Astrocyte (in vitro differentiated cells and primary cell): ENCODE data around the gene RB1. TPM values are rescaled to one million over a fixed set of nuclear protein-coding genes. Genes with fewer than 3 reads are reported as not detected.

ENCODE experiments used
- DNase-seq: peaks from one replicate; pipeline ENCODE4 v3.0.0-alpha.2; 2010; ENCODE audit warnings: low read depth
- FAIRE-seq: peaks from 2 replicates; lab custom pipeline; 2011; peaks lifted over from hg19 to GRCh38; lab: Jason Lieb, UNC
- H2AFZ ChIP-seq: 2 replicates; pipeline ENCODE4 v1.6.0; 2012; ENCODE audit warnings: low read depth, low read length, inconsistent platforms
- H3K27ac ChIP-seq: 2 replicates; pipeline ENCODE4 v1.5.1; 2011; ENCODE audit warnings: low read depth, low read length, inconsistent platforms
- H3K27me3 ChIP-seq: 2 replicates; pipeline ENCODE4 v1.6.0; 2011; ENCODE audit warnings: low read length, inconsistent platforms; ENCODE audit not compliant: insufficient read depth
- H3K36me3 ChIP-seq: 2 replicates; pipeline ENCODE4 v1.5.1; 2011; ENCODE audit warnings: low read length, inconsistent platforms; ENCODE audit not compliant: insufficient read depth
- H3K4me1 ChIP-seq: 2 replicates; pipeline ENCODE4 v1.5.1; 2011; ENCODE audit warnings: low read length, inconsistent platforms; ENCODE audit not compliant: insufficient read depth
- H3K4me2 ChIP-seq: 2 replicates; pipeline ENCODE4 v1.6.0; 2012; ENCODE audit warnings: low read length, inconsistent platforms
- H3K4me3 ChIP-seq: 2 replicates; pipeline ENCODE4 v1.5.1; 2011; ENCODE audit warnings: low read depth, mild to moderate bottlenecking, low read length, inconsistent platforms; ENCODE audit not compliant: insufficient read depth
- H3K79me2 ChIP-seq: 2 replicates; pipeline ENCODE4 v1.6.0; 2012; ENCODE audit warnings: mild to moderate bottlenecking, low read length, inconsistent platforms; ENCODE audit not compliant: insufficient read depth
- H3K9ac ChIP-seq: 2 replicates; pipeline ENCODE4 v1.6.0; 2012; ENCODE audit warnings: mild to moderate bottlenecking, low read length, inconsistent platforms
- H3K9me3 ChIP-seq: 2 replicates; pipeline ENCODE4 v1.5.1; 2012; ENCODE audit warnings: low read depth, mild to moderate bottlenecking, low read length, inconsistent platforms; ENCODE audit not compliant: insufficient read depth
- H4K20me1 ChIP-seq: 2 replicates; pipeline ENCODE4 v1.6.0; 2012; ENCODE audit warnings: low read length, inconsistent platforms; ENCODE audit not compliant: insufficient read depth
- H3K27ac Mint-ChIP-seq: one replicate; pipeline ENCODE4 v1.8.0; 2021; ENCODE audit warnings: mild to moderate bottlenecking, mixed read lengths; ENCODE audit not compliant: unreplicated experiment
- H3K27me3 Mint-ChIP-seq: one replicate; pipeline ENCODE4 v1.8.0; 2021; ENCODE audit warnings: low read depth, mixed read lengths; ENCODE audit not compliant: unreplicated experiment
- H3K36me3 Mint-ChIP-seq: one replicate; pipeline ENCODE4 v1.8.0; 2021; ENCODE audit warnings: low read depth, mixed read lengths; ENCODE audit not compliant: unreplicated experiment
- H3K4me1 Mint-ChIP-seq: one replicate; pipeline ENCODE4 v1.8.0; 2021; ENCODE audit warnings: low read depth, mixed read lengths; ENCODE audit not compliant: unreplicated experiment
- H3K4me3 Mint-ChIP-seq: one replicate; pipeline ENCODE4 v1.8.0; 2021; ENCODE audit warnings: mild to moderate bottlenecking, moderate library complexity, mixed read lengths; ENCODE audit not compliant: unreplicated experiment
- H3K9me3 Mint-ChIP-seq: one replicate; pipeline ENCODE4 v1.8.0; 2021; ENCODE audit warnings: mild to moderate bottlenecking, mixed read lengths; ENCODE audit not compliant: unreplicated experiment
- EZH2 ChIP-seq: IDR thresholded peaks from 2 replicates; pipeline ENCODE4 v1.6.1; 2012; ENCODE audit warnings: mild to moderate bottlenecking, low read length, inconsistent platforms; ENCODE audit not compliant: insufficient read depth
- total RNA-seq: library from RNA; stranded (reverse); gene quantifications from 2 replicates; pipeline ENCODE4 v1.2.1, GENCODE V29; 2021
- TF ChIP-seq, protein P1 (sequence below): IDR thresholded peaks from 2 replicates; pipeline ENCODE4 v1.5.1; 2011; ENCODE audit warnings: low read depth, mild to moderate bottlenecking, inconsistent platforms, low read length, moderate library complexity; ENCODE audit not compliant: insufficient read depth

RB1 gene
- total RNA-seq, 1 donor from 2014 or later, result 32.7 TPM

DNA sequence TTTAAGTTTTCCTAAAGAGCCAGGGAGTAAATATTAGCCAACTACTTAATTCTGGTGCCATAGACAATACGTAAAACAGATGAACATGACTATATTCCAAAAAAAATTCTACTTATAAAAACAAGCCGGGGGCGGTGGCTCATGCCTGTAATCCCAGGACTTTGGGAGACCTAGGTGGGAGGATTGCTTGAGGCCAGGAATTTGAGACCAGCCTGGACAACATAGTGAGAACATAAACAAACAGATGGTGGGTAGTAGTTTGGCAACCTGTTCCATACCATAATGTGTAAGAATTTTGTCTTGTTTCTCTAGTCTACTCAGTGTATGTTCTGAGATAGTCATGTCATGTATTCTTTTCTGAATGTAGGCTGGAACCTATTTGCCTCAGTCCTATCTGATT lies 45.1 kb upstream of the RB1 start:
- H3K4me3 Mint-ChIP-seq, result no peak overlapping the region

DNA sequence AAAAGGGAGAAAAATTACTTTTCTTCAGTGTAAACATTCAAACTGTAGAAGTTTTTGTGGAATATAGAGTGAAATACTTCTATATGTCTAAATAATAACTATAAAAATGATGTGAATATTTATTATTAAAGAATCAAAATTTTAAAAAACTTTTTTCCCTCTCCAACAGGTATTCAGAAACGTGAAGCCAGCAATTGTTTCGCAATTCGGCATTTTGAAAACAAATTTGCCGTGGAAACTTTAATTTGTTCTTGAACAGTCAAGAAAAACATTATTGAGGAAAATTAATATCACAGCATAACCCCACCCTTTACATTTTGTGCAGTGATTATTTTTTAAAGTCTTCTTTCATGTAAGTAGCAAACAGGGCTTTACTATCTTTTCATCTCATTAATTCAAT lies 42.6 kb upstream of the RB1 start:
- no peak for DNase-seq
- no peaks in the 10 kb centered on the region for H3K9me3 Mint-ChIP-seq
- no peaks in the 10 kb centered on the region for H3K27me3 ChIP-seq
- no peak overlapping the region for H3K4me3 ChIP-seq
- no peak for TF ChIP-seq EZH2
- TF ChIP-seq, protein P1, sequence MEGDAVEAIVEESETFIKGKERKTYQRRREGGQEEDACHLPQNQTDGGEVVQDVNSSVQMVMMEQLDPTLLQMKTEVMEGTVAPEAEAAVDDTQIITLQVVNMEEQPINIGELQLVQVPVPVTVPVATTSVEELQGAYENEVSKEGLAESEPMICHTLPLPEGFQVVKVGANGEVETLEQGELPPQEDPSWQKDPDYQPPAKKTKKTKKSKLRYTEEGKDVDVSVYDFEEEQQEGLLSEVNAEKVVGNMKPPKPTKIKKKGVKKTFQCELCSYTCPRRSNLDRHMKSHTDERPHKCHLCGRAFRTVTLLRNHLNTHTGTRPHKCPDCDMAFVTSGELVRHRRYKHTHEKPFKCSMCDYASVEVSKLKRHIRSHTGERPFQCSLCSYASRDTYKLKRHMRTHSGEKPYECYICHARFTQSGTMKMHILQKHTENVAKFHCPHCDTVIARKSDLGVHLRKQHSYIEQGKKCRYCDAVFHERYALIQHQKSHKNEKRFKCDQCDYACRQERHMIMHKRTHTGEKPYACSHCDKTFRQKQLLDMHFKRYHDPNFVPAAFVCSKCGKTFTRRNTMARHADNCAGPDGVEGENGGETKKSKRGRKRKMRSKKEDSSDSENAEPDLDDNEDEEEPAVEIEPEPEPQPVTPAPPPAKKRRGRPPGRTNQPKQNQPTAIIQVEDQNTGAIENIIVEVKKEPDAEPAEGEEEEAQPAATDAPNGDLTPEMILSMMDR, result no peak
- H3K4me2 ChIP-seq, result no peak overlapping the region
- no peaks in the 10 kb centered on the region for H3K9me3 ChIP-seq
- H3K27ac ChIP-seq, result no peak overlapping the region
- no peak overlapping the region for H2AFZ ChIP-seq
- H3K4me1 ChIP-seq, result peaks cover 3% of the 10 kb centered on the region
- no peak overlapping the region for H3K4me3 Mint-ChIP-seq
- H3K27ac Mint-ChIP-seq, result no peak overlapping the region
- peaks cover 7% of the 10 kb centered on the region for H4K20me1 ChIP-seq
- no peak for FAIRE-seq
- H3K36me3 Mint-ChIP-seq, result peaks cover 15% of the 10 kb centered on the region
- peaks cover 27% of the 10 kb centered on the region for H3K36me3 ChIP-seq
- H3K27me3 Mint-ChIP-seq, result no peaks in the 10 kb centered on the region
- H3K9ac ChIP-seq, result no peak overlapping the region
- no peaks in the 10 kb centered on the region for H3K79me2 ChIP-seq
- H3K4me1 Mint-ChIP-seq, result peaks cover 14% of the 10 kb centered on the region

More for the DNA sequence above, 45.1 kb upstream of the RB1 start:
- Mint-ChIP-seq H3K4me1 (peaks cover 14% of the 10 kb centered on the region), H3K36me3 (peaks cover 11% of the 10 kb centered on the region), H3K9me3 (no peaks in the 10 kb centered on the region), H3K27ac (no peak overlapping the region), H3K27me3 (no peaks in the 10 kb centered on the region)
- H3K27me3 ChIP-seq, result no peaks in the 10 kb centered on the region
- H3K36me3 ChIP-seq, result peaks cover 32% of the 10 kb centered on the region
- H3K79me2 ChIP-seq, result peaks cover 3% of the 10 kb centered on the region
- no peak overlapping the region for H2AFZ ChIP-seq
- H3K27ac ChIP-seq, result no peak overlapping the region
- no peak overlapping the region for H3K4me2 ChIP-seq
- peaks cover 3% of the 10 kb centered on the region for H3K4me1 ChIP-seq
- DNase-seq (no peak), FAIRE-seq (no peak)
- H4K20me1 ChIP-seq, result peaks cover 7% of the 10 kb centered on the region
- H3K9ac ChIP-seq, result no peak overlapping the region
- no peak overlapping the region for H3K4me3 ChIP-seq
- no peaks in the 10 kb centered on the region for H3K9me3 ChIP-seq
- no peak for TF ChIP-seq EZH2
- TF ChIP-seq, protein P1, result no peak

DNA sequence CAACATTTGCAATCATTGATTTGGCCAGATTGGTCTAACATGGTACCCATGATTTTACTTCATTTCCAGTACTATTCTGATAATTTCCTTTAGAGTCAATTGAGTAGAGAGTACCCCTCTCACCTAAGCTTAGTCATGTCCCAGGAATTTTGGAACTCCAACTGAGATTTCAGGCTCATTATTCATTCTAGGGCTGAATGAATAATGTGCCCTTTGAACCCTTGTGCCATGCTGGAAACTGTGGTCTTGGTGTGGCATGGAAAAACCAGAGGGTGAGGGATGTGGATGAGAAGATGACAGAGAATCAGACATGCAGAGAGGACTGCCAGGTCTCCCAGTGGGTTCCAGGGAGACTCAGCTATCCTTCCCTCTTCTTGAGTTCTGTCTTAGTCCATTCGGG lies 40.4 kb upstream of the RB1 start:
- DNase-seq (no peak), FAIRE-seq (no peak)
- TF ChIP-seq, protein P1, result no peak
- TF ChIP-seq EZH2, result no peak
- Histone ChIP-seq H4K20me1 (peaks cover 7% of the 10 kb centered on the region), H3K79me2 (no peaks in the 10 kb centered on the region), H3K36me3 (peaks cover 17% of the 10 kb centered on the region), H3K9me3 (no peaks in the 10 kb centered on the region), H3K4me2 (no peak overlapping the region), H3K27ac (no peak overlapping the region), H3K4me1 (peaks cover 3% of the 10 kb centered on the region), H3K4me3 (no peak overlapping the region), H3K27me3 (no peaks in the 10 kb centered on the region), H3K9ac (no peak overlapping the region), H2AFZ (no peak overlapping the region)
- Mint-ChIP-seq H3K4me1 (peaks cover 10% of the 10 kb centered on the region), H3K9me3 (no peaks in the 10 kb centered on the region), H3K4me3 (no peak overlapping the region), H3K36me3 (peaks cover 15% of the 10 kb centered on the region), H3K27ac (no peak overlapping the region), H3K27me3 (no peaks in the 10 kb centered on the region)
